AG09319 (cell line): ENCODE measurements around the gene OR1J2.

Source experiments
- DNase-seq: peaks from one replicate; pipeline ENCODE4 v3.0.0-alpha.2; 2010; ENCODE audit warnings: low read depth; ENCODE audit errors: extremely low read depth
- CTCF ChIP-seq: IDR thresholded peaks from 2 replicates; pipeline ENCODE4 v1.5.1; 2011; ENCODE audit warnings: low read depth, mild to moderate bottlenecking, inconsistent platforms, low read length, moderate library complexity

The OR1J2 gene

DNA sequence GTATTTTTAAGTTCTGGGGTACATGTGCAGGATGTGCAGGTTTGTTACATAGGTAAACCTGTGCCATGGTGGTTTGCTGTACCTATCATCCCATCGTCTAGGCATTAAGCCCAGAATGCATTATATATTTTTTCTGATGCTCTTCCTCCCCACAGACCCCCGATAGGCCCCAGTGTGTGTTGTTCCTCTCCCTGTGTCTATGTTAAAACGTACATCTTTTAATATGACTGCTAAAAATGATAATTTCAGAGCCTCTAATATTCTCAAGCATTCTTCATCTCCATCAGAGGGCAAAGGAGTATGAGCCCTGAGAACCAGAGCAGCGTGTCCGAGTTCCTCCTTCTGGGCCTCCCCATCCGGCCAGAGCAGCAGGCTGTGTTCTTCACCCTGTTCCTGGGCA, at the start of gene OR1J2:
Gene OR1J2 (plus strand): TSS at position 301 of the 400 bp plus-strand sequence. CDS start 0 bp downstream, at position 301.
- TF ChIP-seq CTCF: no peak
- no peak for DNase-seq

DNA sequence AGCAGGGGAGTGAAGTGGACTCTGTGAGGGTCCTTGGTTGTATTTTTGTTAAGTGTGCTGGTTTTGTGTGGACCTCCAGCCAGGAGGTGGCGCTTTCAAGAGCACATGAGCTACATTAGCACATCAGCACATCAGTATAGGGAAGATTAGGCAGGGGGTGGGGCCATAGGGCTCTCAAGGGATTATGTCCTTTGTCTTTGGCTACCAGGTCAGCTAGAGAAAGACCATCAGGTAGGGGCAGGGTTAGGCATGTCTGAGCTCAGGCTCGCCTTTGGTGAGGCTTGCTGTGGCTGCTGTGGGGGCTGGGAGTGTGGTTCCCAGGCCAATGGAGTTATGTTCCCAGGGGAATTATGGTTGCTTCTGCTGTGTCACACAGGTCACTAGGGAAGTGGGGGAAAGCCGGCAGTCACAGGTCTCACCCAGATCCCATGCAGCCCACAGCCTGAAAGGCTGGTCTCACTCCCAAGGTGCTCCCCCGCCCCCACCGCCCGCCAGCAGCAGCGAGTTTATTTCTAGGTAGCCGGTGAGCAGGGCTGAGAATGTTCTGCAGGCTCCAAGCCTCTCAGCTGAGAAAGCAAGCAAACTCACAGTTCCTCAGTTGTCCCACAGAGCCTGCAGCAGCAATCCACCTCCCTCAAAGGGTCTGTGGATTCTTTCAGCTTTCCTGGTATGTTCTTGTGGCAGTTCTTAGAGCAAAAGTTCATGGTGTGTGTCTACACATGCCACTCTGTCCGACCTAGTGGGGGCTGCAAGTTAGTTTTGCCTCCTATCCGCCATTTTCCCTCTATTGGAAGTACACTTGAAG, 46.6 kb upstream of the OR1J2 start:
- peak; percentile 11; the same call in 1 of the 2 replicates for TF ChIP-seq CTCF
- no peak for DNase-seq

DNA sequence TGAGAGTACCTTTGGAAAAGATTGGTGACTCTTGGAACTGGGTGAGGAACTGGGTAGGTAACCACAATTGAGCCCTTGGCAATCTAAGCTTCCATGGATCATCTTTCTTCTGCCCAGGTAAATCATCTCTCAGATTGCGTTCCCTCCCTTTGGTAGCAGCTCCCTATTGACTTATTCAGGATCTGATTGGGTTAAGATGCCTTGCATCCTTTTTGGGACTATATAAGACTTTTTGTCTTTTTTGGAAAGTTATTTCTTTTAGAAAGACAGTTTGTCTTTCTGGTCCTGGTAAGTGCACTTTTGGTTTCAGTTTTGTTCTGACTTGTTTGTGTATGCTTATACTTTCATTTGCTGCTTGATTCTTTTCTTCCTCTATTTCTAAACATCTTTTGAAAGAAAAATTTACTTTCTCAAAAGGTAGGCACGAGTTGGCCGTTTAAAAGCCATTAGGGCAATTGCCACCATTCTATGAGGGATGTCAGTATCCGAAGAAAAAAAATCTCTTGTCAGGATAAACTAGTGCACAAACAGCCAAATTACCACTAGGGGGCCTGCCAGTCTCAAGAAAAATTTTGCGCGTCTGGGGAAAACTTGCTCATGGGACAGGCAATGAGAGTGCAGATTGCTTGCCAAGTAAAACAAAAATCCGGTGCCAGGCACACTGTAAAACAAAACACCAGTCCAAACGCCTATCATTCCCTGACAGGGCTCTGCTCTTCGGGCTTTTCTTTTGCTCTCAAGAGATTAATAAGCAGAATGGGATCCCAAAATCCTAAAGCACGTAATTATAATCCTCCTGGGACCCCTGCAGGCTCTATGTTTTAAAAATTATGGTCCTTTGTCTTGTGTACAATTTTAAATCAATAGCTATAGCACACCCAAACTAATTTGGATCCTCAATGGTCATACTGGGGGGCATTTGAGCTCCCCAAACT, 45.7 kb upstream of the OR1J2 start:
- peak; percentile 80 for TF ChIP-seq CTCF
- DNase-seq: peak; percentile 88

- TF ChIP-seq CTCF: no peak
- no peak for DNase-seq
Measured at GRCh38 chr9:122466456-122466855, 44.1 kb upstream of the OR1J2 start.

- TF ChIP-seq CTCF: no peak
- DNase-seq: peak; percentile 83
Measured at GRCh38 chr9:122468735-122469134, 41.9 kb upstream of the OR1J2 start.

DNA sequence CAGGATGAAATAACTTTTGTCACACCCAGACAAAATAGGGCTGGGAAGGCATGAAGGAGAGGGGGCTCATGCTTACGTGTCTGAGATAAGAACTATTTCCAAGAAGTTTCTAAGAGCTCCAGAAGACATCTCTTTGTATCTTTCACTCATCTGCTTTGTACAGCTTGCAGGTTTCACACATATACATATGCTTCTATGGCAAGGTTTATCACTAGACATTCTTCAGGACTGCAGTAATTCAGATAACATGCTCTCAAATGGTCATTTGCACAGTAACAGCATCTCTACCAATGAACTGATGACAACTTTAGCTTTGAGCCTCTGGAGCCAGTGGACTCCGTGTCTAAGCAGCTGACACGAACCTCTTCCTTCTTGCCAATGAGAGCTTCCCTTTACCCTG, 36.0 kb upstream of the OR1J2 start:
- DNase-seq: no peak
- TF ChIP-seq CTCF: no peak

DNA sequence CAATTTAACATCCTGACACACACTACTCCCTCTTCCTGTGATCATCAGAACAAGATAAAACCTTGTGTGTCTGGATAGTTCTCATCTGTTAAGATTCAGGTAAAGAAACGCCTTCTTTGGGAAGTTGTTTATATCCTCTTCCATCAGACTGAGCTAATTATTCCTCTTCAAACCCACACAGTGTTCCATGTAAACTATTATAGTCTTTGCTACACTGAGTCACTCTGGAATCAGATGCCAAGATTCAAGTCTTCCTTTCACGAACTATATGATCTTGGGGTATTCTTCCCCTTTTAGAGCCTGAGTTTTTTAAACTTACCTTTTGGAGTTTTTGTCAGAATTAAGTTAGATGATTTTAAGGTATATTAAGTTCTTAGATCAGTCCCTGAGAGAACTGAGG, 34.9 kb upstream of the OR1J2 start:
- no peak for DNase-seq
- TF ChIP-seq CTCF: no peak
